ENCODE measurements around the gene PAH. TPM values are rescaled to one million over a fixed set of nuclear protein-coding genes. Genes with fewer than 3 reads are reported as not detected.

The PAH gene
- total and polyA plus RNA-seq, 2 of the 13 experiments (the other 11 are each of a cell fraction or from before 2014, with no cell fraction given) = 192 to 451 TPM

- TF ChIP-seq ARID5B (CRISPR knock-in tag; IDR thresholded peaks at IDR 0.05) = peak; percentile 68
- TF ChIP-seq ZSCAN31 (CRISPR knock-in tag; IDR thresholded peaks at IDR 0.05; ENCODE audit: low read depth) = 0 out of 2 replicates have a peak, but pooled peaks have one; percentile 54
- peak; percentile 54; the same call in 1 of the 2 replicates for TF ChIP-seq MEF2D (CRISPR knock-in tag; IDR thresholded peaks at IDR 0.05)
- peak; percentile 57; the same call in 1 of the 2 replicates for TF ChIP-seq ZNF350 (CRISPR knock-in tag; IDR thresholded peaks at IDR 0.05; ENCODE audit: borderline replicate concordance, low read depth)
- no peak for TF ChIP-seq LBX2 (CRISPR knock-in tag; IDR thresholded peaks at IDR 0.05; ENCODE audit: borderline replicate concordance)
- TF ChIP-seq MIER3 (CRISPR knock-in tag; IDR thresholded peaks at IDR 0.05; ENCODE audit: borderline replicate concordance) = no peak
- no peak for TF ChIP-seq SP2 (CRISPR knock-in tag; IDR thresholded peaks at IDR 0.05)
- no peak for TF ChIP-seq HOXA7 (CRISPR knock-in tag; IDR thresholded peaks at IDR 0.05)
- TF ChIP-seq ZNF639 (CRISPR knock-in tag; conservative IDR thresholded peaks at IDR 0.05) = no peak
- TF ChIP-seq MLXIP (CRISPR knock-in tag; IDR thresholded peaks at IDR 0.05; ENCODE audit: borderline replicate concordance) = no peak
- no peak for TF ChIP-seq GZF1 (CRISPR knock-in tag; IDR thresholded peaks at IDR 0.05)
- peak; percentile 87 for TF ChIP-seq SPEN (CRISPR knock-in tag; IDR thresholded peaks at IDR 0.05; ENCODE audit: low read depth)
- no peak for TF ChIP-seq POLR2A (IDR thresholded peaks at IDR 0.05; ENCODE audit: insufficient read depth in 1 of 2, low read depth in 2 of 2, low read length in 2 of 2)
- TF ChIP-seq ZNF124 (CRISPR knock-in tag; IDR thresholded peaks at IDR 0.05) = no peak
- no peak for TF ChIP-seq ZNF614 (CRISPR knock-in tag; IDR thresholded peaks at IDR 0.05; ENCODE audit: borderline replicate concordance)
- no peak for TF ChIP-seq ZNF468 (CRISPR knock-in tag; IDR thresholded peaks at IDR 0.05)
- TF ChIP-seq TBL1XR1 (IDR thresholded peaks at IDR 0.05; ENCODE audit: borderline replicate concordance, low read length, partially characterized antibody) = no peak
- peak; percentile 90 for TF ChIP-seq CTCF (CRISPR knock-in tag; IDR thresholded peaks at IDR 0.05)
Observed at GRCh38 chr12:102950107-102950949, 33.3 kb upstream of the PAH start (continued).

Measured in HepG2 (cell line).